ENCODE measurements around the gene GBP1. TPM values are rescaled to one million over a fixed set of nuclear protein-coding genes. Genes with fewer than 3 reads are reported as not detected.
"Not testable (repeated sequence)": the region's sequence is repeated elsewhere in the genome, so short reads cannot be mapped to it uniquely, and the experiment has no call there.

The GBP1 gene
- total and polyA plus RNA-seq, 5 experiments from 2014 or later = 41.1 to 60.5 (median 44.7) TPM

DNA sequence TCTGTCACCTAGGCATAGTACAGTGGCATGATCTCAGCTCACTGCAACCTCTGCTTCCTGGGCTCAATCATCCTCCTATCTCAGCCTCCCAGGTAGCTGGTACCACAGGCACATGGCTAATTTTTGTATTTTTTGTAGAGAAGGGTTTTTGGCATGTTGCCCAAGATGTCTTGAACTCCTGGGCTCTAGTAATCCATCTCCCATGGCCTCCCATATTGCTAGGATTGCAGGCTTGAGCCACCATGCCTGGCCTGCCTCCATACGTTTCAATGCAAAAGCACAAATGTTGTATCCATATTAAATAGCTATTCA is 24.7 kb downstream of the GBP1 start:
- Mint-ChIP-seq H3K9me3 (peaks cover 0 to 9% (median 2%) of the 10 kb centered on the region in 9 donors), H3K27me3 (no peaks in the 10 kb centered on the region), H3K4me1 (peaks cover 10 to 17% (median 14%) of the 10 kb centered on the region in 4 donors), H3K36me3 (peaks cover 2 to 28% (median 4%) of the 10 kb centered on the region in 3 donors), H3K4me3 (no peak overlapping the region), H3K27ac (peak overlapping the region in 5 of 10 donors; percentile 12 to 83 (median 74))
- POLR2A ChIA-PET = interaction anchor here (0.6 kb wide), 1 partner anchor 38 kb away, joined by 3 read pairs; no protein-coding TSS in a partner anchor
- DNase-seq = no peak
- ATAC-seq = no peak

DNA sequence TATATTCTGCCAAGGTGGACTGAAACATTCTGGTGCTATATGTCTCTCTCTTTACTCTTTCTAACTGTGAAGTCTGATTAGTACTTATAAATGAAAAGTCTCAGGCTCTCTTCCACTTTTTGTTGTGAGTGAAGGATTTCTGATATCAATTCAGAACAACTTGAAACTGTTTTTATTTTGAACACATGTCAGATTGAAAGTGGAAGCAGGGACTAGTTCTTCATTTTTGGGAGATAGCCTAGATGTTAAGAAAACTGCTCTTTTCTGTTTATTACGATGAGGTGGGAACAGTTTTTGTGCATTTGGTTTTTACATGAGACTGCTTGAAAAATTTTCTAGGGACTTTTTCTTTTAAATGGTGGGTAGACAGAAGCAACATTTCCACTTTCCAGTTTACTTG is 27.8 kb downstream of the GBP1 start:
- no peak for ATAC-seq
- Mint-ChIP-seq H3K27ac (no peak overlapping the region), H3K36me3 (peaks cover 0 to 16% (median 7%) of the 10 kb centered on the region in 3 donors), H3K4me3 (no peak overlapping the region), H3K27me3 (no peaks in the 10 kb centered on the region), H3K9me3 (peaks cover 0 to 12% (median 8%) of the 10 kb centered on the region in 9 donors), H3K4me1 (peaks cover 28 to 45% (median 41%) of the 10 kb centered on the region in 4 donors)
- DNase-seq = no peak
- POLR2A ChIA-PET = no interaction called here

DNA sequence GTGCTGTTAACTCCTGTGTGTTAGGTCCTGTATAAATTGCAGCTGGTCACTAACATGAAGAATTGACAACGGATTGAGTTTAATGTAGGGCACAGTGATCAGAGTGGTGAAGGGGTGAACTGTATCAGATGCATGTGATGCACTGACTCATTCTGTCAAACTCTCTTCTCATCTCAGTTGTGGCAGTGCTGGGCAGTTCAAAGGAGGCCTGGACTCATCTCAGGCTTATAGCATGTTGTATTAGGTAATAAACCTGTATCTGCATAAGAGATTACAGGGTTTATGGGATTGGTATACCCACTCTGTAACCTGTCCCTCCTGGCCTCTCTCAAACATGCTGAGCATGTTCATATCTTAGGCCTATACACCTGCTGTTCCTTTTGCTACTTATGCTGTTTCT is 29.9 kb downstream of the GBP1 start:
- peak overlapping the region in 5 of 10 donors; percentile 2 to 51 (median 25) for H3K4me3 Mint-ChIP-seq
- ATAC-seq = no peak
- H3K36me3 Mint-ChIP-seq = peaks cover 0 to 24% (median 14%) of the 10 kb centered on the region in 3 donors
- peaks cover 0 to 25% (median 20%) of the 10 kb centered on the region in 9 donors for H3K9me3 Mint-ChIP-seq
- peak overlapping the region in 9 of 10 donors; percentile 64 to 94 (median 85) for H3K27ac Mint-ChIP-seq
- POLR2A ChIA-PET = interaction anchor here (1.8 to 2.7 kb wide), 3 partner anchors 13 to 91 kb away, joined by 7 to 33 read pairs (median 15); partner anchors contain the start of genes GBP1, GBP2 and GBP3
- DNase-seq = no peak
- H3K4me1 Mint-ChIP-seq = peaks cover 30 to 52% (median 47%) of the 10 kb centered on the region in 4 donors
- no peaks in the 10 kb centered on the region for H3K27me3 Mint-ChIP-seq

DNA sequence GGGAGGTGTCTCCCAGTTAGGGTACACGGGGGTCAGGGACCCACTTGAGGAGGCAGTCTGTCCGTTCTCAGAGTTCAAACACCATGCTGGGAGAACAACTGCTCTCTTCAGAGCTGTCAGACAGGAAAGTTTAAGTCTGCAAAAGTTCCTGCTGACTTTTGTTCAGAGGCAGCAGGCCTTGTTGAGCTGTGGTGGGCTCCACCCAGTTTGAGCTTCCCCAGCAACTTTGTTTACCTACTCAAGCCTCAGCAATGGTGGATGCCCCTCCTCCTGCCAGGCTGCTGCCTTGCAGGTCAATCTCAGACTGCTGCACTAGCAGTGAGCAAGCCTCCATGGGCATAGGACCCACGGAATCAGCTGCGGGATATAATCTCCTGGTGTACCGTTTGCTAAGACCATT is 31.0 kb downstream of the GBP1 start:
- Mint-ChIP-seq H3K27ac (peak overlapping the region; percentile 64 to 94 (median 86)), H3K36me3 (peaks cover 0 to 21% (median 14%) of the 10 kb centered on the region in 3 donors)
- not testable (repeated sequence) for H3K27me3 Mint-ChIP-seq

DNA sequence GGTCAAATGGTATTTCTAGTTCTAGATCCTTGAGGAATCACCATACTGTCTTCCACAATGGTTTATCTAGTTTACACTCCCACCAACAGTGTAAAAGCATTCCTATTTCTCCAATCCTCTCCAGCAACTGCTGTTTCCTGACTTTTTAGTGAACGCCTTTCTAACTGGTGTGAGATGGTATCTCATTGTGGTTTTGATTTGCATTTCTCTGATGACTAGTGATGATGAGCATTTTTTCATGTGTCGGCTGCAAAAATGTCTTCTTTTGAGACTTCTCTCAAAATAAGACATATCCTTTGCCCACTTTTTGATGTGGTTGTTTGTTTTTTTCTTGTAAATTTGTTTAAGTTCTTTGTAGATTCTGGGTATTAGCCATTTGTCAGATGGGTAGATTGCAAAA is 36.0 kb downstream of the GBP1 start:
- ATAC-seq, POLR2A ChIA-PET, H3K27me3 Mint-ChIP-seq: not testable (repeated sequence)
- Mint-ChIP-seq H3K9me3 (peaks cover 0 to 48% (median 32%) of the 10 kb centered on the region in 9 donors), H3K27ac (peak overlapping the region in 5 of 10 donors; percentile 12 to 87 (median 40)), H3K4me1 (peaks cover 30 to 42% (median 40%) of the 10 kb centered on the region in 4 donors), H3K4me3 (peak overlapping the region in 7 of 10 donors; percentile 5 to 55 (median 46)), H3K36me3 (peaks cover 0 to 28% (median 25%) of the 10 kb centered on the region in 3 donors)
- DNase-seq = peak in 2 of 10 donors; percentile 15 to 33

More for the DNA sequence above, 31.0 kb downstream of the GBP1 start:
- ATAC-seq (peak; percentile 57 to 76), DNase-seq (peak in 8 of 10 donors; percentile 2 to 68 (median 29))
- peaks cover 0 to 35% (median 20%) of the 10 kb centered on the region in 9 donors for H3K9me3 Mint-ChIP-seq
- POLR2A ChIA-PET = interaction anchor here (0.8 to 2.7 kb wide), 5 partner anchors 12 to 93 kb away, joined by 3 to 33 read pairs (median 7); partner anchors contain the start of genes GBP1, GBP2 and GBP3
- peaks cover 33 to 57% (median 50%) of the 10 kb centered on the region in 4 donors for H3K4me1 Mint-ChIP-seq
- peak overlapping the region; percentile 26 to 78 (median 56) for H3K4me3 Mint-ChIP-seq

DNA sequence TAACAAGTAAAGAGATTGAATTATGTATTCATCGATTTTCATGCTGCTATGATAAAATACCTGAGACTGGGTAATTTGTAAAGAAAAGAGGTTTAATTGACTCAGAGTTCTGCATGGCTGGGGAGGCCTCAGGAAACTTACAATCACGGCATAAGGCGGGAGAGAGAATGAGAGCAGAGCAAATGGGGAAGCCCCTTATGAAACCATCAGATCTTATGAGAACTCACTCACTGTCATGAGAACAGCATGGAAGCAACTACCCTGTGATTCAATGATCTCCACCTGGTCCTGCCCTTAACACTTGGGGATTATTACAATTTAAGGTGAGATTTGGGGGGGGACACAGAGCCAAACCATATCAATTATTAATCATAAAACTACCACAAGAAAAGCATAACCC is 39.1 kb downstream of the GBP1 start:
- Mint-ChIP-seq H3K27me3 (no peaks in the 10 kb centered on the region), H3K36me3 (peaks cover 0 to 12% (median 10%) of the 10 kb centered on the region in 3 donors), H3K9me3 (peaks cover 0 to 31% (median 15%) of the 10 kb centered on the region in 9 donors), H3K4me3 (no peak overlapping the region), H3K4me1 (peaks cover 24 to 34% (median 30%) of the 10 kb centered on the region in 4 donors), H3K27ac (peak overlapping the region in 1 of 10 donors; percentile 38)
- POLR2A ChIA-PET = no interaction called here
- DNase-seq = no peak
- ATAC-seq = no peak

DNA sequence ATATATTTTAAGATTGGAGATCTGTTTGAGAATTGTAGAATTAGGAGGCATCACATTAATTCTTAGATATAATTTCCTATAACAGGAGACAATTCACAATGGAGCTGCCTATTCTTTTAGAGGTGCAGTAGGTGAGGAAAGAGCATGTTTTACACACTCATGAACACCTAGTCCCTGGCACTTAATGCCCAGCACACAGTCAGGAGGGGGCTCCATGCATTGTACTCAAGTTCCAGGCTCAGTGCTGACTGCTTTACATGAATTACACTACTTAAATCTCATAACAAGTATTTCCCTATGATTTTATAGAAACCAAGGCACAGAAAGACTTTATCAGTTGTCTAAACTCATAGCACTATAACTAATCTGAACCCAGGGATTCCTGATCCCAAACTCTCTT is 42.0 kb downstream of the GBP1 start:
- peak overlapping the region; percentile 86 to 98 (median 94) for H3K4me3 Mint-ChIP-seq
- H3K4me1 Mint-ChIP-seq = peaks cover 28 to 45% (median 37%) of the 10 kb centered on the region in 4 donors
- no peaks in the 10 kb centered on the region for H3K27me3 Mint-ChIP-seq
- no peak for DNase-seq
- peaks cover 15 to 33% (median 25%) of the 10 kb centered on the region in 3 donors for H3K36me3 Mint-ChIP-seq
- POLR2A ChIA-PET = interaction anchor here (1.2 to 2.4 kb wide), 6 partner anchors 11 to 250 kb away, joined by 3 to 33 read pairs (median 4); no protein-coding TSS in a partner anchor
- ATAC-seq = peak; percentile 5 to 7
- peak overlapping the region; percentile 92 to 98 (median 96) for H3K27ac Mint-ChIP-seq
- H3K9me3 Mint-ChIP-seq = peaks cover 0 to 15% (median 10%) of the 10 kb centered on the region in 9 donors

DNA sequence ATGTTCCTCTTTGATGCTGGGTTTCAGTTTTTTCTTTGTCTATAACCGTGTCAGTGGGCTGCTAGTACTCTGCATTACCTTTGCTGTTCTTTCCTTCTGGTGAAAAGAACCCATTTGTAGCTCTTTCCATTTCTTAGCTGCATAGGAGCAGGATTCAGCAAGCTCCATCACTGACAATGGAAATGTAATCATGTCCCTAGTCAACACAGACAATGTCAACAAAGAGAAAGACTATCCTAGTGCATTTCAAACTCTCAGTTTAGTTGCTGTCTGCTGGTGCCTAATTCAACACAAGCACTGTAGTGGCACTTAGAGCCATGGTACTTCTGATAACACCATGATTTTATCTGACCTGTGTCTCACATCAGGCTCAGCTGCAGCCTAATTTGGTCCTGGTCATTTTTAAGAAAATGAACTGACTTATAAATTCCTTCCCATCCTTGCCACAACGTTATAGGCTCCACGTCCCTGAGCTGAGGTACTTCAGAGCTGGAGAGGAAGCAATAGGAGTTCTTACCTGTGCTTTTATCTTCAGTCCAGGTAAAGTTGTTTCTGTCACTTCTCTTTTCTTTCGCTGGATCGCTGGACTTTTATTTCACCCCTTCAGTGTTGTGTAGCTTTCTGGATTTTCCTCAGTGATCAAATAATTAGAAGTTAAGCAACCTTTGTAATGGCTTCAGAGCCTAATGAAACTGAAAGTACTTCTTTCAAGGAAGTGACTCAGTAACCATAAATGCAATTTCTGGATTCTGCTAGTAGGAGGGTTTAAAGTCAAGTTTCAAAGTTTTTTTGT is 42.6 kb downstream of the GBP1 start, which contains the start of gene GBP3:
TSS of gene GBP3 (minus strand) at position 700 of the 793 bp plus-strand sequence. CDS start 2,145 bp downstream, outside the sequence.
- H3K9me3 Mint-ChIP-seq = peaks cover 0 to 15% (median 10%) of the 10 kb centered on the region in 9 donors
- peaks cover 15 to 40% (median 32%) of the 10 kb centered on the region in 3 donors for H3K36me3 Mint-ChIP-seq
- peak; percentile 80 to 81 for ATAC-seq
- peak in 4 of 10 donors; percentile 3 to 52 (median 40) for DNase-seq
- H3K4me1 Mint-ChIP-seq = peaks cover 30 to 48% (median 43%) of the 10 kb centered on the region in 4 donors
- POLR2A ChIA-PET = interaction anchor here (0.6 to 2.4 kb wide), 18 partner anchors 10 to 821 kb away, joined by 3 to 33 read pairs (median 4); partner anchors contain the start of gene GBP1
- H3K27ac Mint-ChIP-seq = peak within 1 kb of the TSS; percentile 92 to 98 (median 96)
- peak within 1 kb of the TSS; percentile 86 to 98 (median 94) for H3K4me3 Mint-ChIP-seq
- H3K27me3 Mint-ChIP-seq = no peaks in the 10 kb centered on the region

DNA sequence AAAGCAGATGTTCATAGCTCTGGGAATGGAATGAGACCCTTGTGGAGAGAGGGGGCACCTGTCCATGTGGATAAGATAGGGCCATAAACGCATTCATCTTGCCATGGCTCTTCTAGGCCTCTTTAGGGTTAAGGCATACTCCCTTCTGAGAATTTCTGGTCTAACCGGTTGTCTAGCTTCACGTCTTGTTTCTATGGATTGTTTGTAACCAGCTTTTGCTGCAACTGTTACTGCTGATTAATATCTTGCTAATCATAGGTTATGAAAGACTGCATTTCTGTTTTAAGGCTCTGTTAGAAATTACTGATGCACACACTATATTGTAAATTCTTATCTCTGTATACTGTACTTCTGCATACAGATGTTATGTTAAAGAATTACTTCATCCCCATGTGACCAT is 46.7 kb downstream of the GBP1 start:
- Mint-ChIP-seq H3K4me3 (peak overlapping the region in 8 of 10 donors; percentile 16 to 64 (median 41)), H3K4me1 (peaks cover 29 to 62% (median 58%) of the 10 kb centered on the region in 4 donors), H3K36me3 (peaks cover 11 to 72% (median 58%) of the 10 kb centered on the region in 3 donors), H3K27ac (peak overlapping the region in 1 of 10 donors; percentile 47)
- H3K27me3 Mint-ChIP-seq, H3K9me3 Mint-ChIP-seq, DNase-seq, POLR2A ChIA-PET, ATAC-seq: not testable (repeated sequence)

DNA sequence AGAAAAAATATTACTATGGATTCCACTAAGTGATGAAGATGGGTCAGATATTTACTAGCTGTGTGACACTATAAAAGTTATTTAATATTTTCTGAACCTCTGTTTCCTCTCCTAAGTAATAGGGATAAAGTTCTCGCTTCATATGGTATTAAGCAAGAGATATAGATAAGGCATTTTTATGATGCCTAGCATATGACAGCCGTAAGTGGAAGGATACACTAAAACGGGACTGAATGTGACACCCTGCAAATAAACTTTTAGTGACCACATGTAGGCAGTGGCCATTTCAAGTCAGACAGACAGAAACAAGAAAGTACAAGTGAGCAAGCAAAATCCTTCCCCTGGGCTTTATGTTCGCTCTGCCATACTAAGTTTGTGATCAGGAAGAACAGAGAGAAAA is 56.5 kb downstream of the GBP1 start:
- H3K27ac Mint-ChIP-seq = no peak overlapping the region
- H3K27me3 Mint-ChIP-seq = no peaks in the 10 kb centered on the region
- no peak for DNase-seq
- no peak overlapping the region for H3K4me3 Mint-ChIP-seq
- peaks cover 36 to 85% (median 85%) of the 10 kb centered on the region in 3 donors for H3K36me3 Mint-ChIP-seq
- ATAC-seq = no peak
- POLR2A ChIA-PET = no interaction called here
- H3K4me1 Mint-ChIP-seq = peaks cover 8 to 21% (median 17%) of the 10 kb centered on the region in 4 donors
- peaks cover 0 to 14% (median under 1%) of the 10 kb centered on the region in 9 donors for H3K9me3 Mint-ChIP-seq

DNA sequence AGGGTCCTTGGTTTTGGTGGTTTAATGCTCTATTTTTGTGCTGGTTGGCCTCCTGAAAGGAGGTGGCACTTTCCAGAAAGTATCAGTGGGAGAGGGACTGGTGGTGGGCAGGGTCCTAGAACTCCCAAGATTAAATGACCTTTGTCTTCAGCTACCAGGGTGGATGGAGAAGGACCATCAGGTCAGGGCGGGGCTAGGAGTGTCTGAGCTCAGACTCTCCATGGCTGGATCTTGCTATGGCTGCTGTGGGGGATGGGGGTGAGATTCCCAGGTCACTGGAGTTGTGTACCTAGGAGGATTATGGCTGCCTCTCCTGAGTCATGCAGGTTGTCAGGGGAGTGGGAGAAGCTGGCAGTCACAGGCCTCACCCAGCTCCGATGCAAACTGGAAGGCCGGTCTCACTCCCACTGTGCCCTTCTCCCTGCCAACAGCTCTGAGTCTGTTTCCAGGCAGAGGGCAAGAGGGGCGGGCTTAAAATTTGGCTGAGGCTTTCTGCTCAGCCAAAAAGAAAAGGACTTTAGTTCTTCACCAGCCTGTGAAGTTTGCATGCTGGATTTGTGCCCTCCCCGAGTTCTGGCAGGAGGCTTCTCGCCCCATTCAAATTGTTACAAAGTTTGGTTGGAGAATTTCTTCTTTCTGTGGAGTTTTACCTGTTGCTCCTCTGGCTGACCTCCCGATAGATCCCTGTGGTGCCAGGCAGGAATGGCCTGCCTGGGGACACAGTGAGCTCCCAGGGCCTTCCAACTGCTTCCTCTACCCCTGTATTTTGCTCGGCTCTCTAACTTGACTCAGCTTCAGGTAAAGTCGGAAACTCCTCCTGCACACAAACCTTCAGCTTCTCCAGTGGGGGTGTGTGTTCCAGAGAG is 59.5 kb downstream of the GBP1 start:
- peaks cover 36 to 66% (median 57%) of the 10 kb centered on the region in 3 donors for H3K36me3 Mint-ChIP-seq
- peaks cover 16 to 42% (median 40%) of the 10 kb centered on the region in 4 donors for H3K4me1 Mint-ChIP-seq
- POLR2A ChIA-PET = interaction anchor here (1.3 kb wide), 1 partner anchor 28 kb away, joined by 3 read pairs; no protein-coding TSS in a partner anchor
- peaks cover 0 to 29% (median 7%) of the 10 kb centered on the region in 9 donors for H3K9me3 Mint-ChIP-seq
- H3K27me3 Mint-ChIP-seq = no peaks in the 10 kb centered on the region
- ATAC-seq (no peak), DNase-seq (no peak)
- H3K4me3 Mint-ChIP-seq = peak overlapping the region in 1 of 10 donors; percentile 36
- H3K27ac Mint-ChIP-seq = peak overlapping the region in 3 of 10 donors; percentile 38 to 71 (median 54)

All from naive thymus-derived CD8-positive, alpha-beta T cell (primary cell).